Body of pancreas (tissue), 4 donors: ENCODE measurements around the gene DNAJB1. TPM values are rescaled to one million over a fixed set of nuclear protein-coding genes. Genes with fewer than 3 reads are reported as not detected.

Experiments used
- ATAC-seq: fragments of 150-250 bp; one replicate; pipeline ENCODE4 v1.9.1; 2016
- DNase-seq, 4 donors: peaks; one replicate each; pipeline ENCODE4 v3.0.0-alpha.2; 2019
- H3K27ac ChIP-seq, 4 donors: fragments of 200-600 bp; sonication (generic); 1 replicate in 3 of 4; 2 replicates in 1 of 4; pipeline versions ENCODE4 v1.5.1 to v1.6.1; 2016 to 2019; ENCODE audit warnings: mild to moderate bottlenecking in 1 of 4, mixed read lengths in 1 of 4, moderate library complexity in 1 of 4
- H3K27me3 ChIP-seq, 2 donors: fragments of 200-600 bp; sonication (generic); one replicate each; pipeline ENCODE4 v1.6.0; 2016; ENCODE audit warnings: mild to moderate bottlenecking in 1 of 2
- H3K36me3 ChIP-seq, 2 donors: fragments of 200-600 bp; sonication (generic); replicated peaks in 1 of 2; 2 replicates each; pipeline ENCODE4 v1.5.1; 2016; ENCODE audit warnings: low read depth in 2 of 2; ENCODE audit not compliant: insufficient read depth in 1 of 2
- H3K4me1 ChIP-seq: fragments of 200-600 bp; sonication (generic); one replicate; pipeline ENCODE4 v1.6.0; 2016
- H3K4me3 ChIP-seq, 2 donors: fragments of 200-600 bp; sonication (generic); 1 replicate in 1 of 2; 2 replicates in 1 of 2; pipeline ENCODE4 v1.5.1; 2016 to 2019
- H3K9me3 ChIP-seq, 3 donors: fragments of 200-600 bp; sonication (generic); 1 replicate in 2 of 3; 2 replicates in 1 of 3; pipeline ENCODE4 v1.5.1; 2016
- POLR2A ChIP-seq, 3 donors: fragments of 450-650 bp; IDR thresholded peaks; one replicate each; pipeline ENCODE4 v1.6.1; 2016; ENCODE audit warnings: antibody characterized with exemption in 3 of 3, mild to moderate bottlenecking in 2 of 3
- WGBS, 2 donors: methylation state at CpG; one replicate each; pipeline ENCODE4 v1.1.5; 2017; 5-methylcytosine and 5-hydroxymethylcytosine counted together
- intact Hi-C: fragments of 100-400 bp; cut with DNase I; formaldehyde crosslinking; loops from one replicate; pipeline ENCODE4 v1.15.1; 2023
- microRNA counts, 2 donors: library from miRNA; unstranded; fragments of <30 nt; microRNA quantifications; one replicate each; lab custom pipeline; 2017
- microRNA-seq, 2 donors: library from miRNA; unstranded; fragments of <30 nt; microRNA quantifications; one replicate each; pipeline ENCODE4, GENCODE V29; 2016; ENCODE audit warnings: borderline number of aligned reads in 2 of 2, borderline replicate concordance in 2 of 2
- small RNA-seq: library from RNA; depleted of rRNA; stranded (forward); fragments of <200 nt; gene quantifications from one replicate; pipeline ENCODE3, GENCODE V24; 2016
- total RNA-seq, 2 donors: library from RNA; depleted of rRNA; stranded (reverse); fragments of >200 nt; gene quantifications; one replicate each; pipeline ENCODE4 v1.1.0, GENCODE V29; 2016
- TF ChIP-seq, protein P1 (sequence below), 7 experiments: fragments of 450-650 bp in 4 of 7; fragments of 200-600 bp in 3 of 7; sonication (generic) in 3 of 7; IDR thresholded peaks; one replicate each; pipeline ENCODE4 v1.5.1; 2016 to 2019; ENCODE audit warnings: antibody characterized with exemption in 7 of 7

Gene DNAJB1
- total RNA-seq, 2 donors from 2014 or later: 24.4 to 33.2 TPM

DNA sequence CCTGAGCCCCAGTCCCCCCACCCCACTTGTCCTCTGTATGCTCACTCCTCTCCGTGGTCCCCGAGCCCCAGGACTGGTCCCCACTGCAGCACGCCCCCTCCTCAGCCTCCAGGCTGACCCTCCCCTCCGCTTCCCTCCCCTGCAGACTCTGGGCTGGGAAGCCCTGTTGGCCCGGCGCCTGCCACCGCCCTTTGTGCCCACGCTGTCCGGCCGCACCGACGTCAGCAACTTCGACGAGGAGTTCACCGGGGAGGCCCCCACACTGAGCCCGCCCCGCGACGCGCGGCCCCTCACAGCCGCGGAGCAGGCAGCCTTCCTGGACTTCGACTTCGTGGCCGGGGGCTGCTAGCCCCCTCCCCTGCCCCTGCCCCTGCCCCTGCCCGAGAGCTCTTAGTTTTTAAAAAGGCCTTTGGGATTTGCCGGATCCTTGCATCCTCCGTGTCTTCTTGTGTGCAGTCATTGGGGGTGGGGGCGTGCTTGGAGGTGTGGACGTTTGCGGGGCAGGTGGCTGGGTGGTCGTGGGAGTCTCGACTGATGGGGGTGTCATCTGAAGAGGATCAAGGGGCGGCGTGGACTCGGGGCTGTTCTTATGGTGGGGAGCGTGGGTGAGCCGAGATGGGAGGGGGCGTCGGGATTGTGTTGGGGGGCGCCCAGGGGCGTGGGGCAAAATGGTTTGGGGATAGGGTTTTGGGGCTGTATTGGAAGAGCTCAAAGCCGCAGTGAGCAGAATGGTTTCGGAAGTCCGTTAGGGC is 46.6 kb downstream of the DNAJB1 start:
- TF ChIP-seq, protein P1, sequence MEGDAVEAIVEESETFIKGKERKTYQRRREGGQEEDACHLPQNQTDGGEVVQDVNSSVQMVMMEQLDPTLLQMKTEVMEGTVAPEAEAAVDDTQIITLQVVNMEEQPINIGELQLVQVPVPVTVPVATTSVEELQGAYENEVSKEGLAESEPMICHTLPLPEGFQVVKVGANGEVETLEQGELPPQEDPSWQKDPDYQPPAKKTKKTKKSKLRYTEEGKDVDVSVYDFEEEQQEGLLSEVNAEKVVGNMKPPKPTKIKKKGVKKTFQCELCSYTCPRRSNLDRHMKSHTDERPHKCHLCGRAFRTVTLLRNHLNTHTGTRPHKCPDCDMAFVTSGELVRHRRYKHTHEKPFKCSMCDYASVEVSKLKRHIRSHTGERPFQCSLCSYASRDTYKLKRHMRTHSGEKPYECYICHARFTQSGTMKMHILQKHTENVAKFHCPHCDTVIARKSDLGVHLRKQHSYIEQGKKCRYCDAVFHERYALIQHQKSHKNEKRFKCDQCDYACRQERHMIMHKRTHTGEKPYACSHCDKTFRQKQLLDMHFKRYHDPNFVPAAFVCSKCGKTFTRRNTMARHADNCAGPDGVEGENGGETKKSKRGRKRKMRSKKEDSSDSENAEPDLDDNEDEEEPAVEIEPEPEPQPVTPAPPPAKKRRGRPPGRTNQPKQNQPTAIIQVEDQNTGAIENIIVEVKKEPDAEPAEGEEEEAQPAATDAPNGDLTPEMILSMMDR (IDR thresholded peaks at IDR 0.05): no peak
- no peak for TF ChIP-seq POLR2A (IDR thresholded peaks at IDR 0.05)
- Histone ChIP-seq H3K4me3 (no peak overlapping the region), H3K36me3 (peaks cover 0 to 8% of the 10 kb centered on the region in 2 donors), H3K27me3 (peaks cover 0 to 15% of the 10 kb centered on the region in 2 donors), H3K4me1 (peaks cover 39% of the 10 kb centered on the region), H3K9me3 (no peaks in the 10 kb centered on the region), H3K27ac (no peak overlapping the region)
- DNase-seq (no peak), ATAC-seq (no peak)
- intact Hi-C loops: no loop called here
- 73 to 82% methylated on average over 33 to 43 of the region's 46 CpGs for WGBS, 2 donors

DNA sequence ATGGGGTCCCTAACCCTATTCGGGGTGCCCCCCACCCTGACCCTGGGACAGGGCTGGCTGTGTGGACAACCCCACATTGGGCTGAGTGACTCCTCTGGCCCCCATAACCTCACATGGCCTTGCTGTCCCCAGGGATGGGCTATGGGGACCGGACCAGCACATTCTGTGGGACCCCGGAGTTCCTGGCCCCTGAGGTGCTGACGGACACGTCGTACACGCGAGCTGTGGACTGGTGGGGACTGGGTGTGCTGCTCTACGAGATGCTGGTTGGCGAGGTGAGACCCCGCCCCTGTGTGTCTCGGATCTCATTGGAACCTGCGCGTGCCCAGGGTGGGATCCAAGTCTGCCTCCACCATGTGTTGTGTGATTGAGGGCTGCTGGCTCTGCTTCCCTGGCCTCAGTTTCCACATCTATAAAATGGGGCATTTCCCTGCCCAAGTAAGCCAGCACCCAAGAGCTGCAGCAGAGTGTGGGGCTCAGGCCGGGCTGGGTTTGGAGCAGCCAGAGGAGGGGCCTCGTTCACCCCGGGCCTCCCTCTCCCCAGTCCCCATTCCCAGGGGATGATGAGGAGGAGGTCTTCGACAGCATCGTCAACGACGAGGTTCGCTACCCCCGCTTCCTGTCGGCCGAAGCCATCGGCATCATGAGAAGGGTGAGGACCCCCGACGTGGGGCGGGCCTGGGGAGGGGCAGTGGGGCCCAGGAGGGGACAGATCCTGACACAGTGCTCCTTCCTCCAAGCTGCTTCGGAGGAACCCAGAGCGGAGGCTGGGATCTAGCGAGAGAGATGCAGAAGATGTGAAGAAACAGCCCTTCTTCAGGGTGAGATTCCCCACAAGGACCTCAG is 47.9 kb downstream of the DNAJB1 start:
- H3K27ac ChIP-seq: no peak overlapping the region
- WGBS, 2 donors: 87 to 89% methylated on average over 7 to 32 of the region's 32 CpGs
- DNase-seq: no peak
- TF ChIP-seq POLR2A (IDR thresholded peaks at IDR 0.05): no peak
- TF ChIP-seq, protein P1 (IDR thresholded peaks at IDR 0.05): no peak
- H3K4me3 ChIP-seq: no peak overlapping the region
- peaks cover 0 to 10% of the 10 kb centered on the region in 2 donors for H3K36me3 ChIP-seq
- peaks cover 33% of the 10 kb centered on the region for H3K4me1 ChIP-seq
- intact Hi-C loops: no loop called here
- ATAC-seq: no peak
- H3K9me3 ChIP-seq: no peaks in the 10 kb centered on the region
- peaks cover 0 to 15% of the 10 kb centered on the region in 2 donors for H3K27me3 ChIP-seq

DNA sequence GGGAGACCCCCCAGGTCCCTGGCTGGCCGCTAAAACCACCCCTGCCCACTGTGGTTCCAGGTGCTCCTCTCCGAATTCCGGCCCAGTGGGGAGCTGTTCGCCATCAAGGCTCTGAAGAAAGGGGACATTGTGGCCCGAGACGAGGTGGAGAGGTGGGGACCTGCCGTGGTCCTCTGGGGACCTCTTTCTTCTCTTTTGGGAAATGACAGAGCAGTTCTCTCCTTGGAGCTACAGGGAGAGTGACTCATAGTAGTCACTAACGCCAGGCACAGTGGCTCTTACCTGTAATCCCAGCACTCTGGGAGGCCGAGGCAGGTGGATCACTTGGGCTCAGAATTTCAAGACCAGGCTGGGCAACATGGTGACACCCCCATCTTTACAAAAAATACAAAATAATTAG is 50.4 kb downstream of the DNAJB1 start:
- TF ChIP-seq, protein P1 (IDR thresholded peaks at IDR 0.05): no peak
- TF ChIP-seq POLR2A (IDR thresholded peaks at IDR 0.05): no peak
- Histone ChIP-seq H3K27me3 (peaks cover 0 to 5% of the 10 kb centered on the region in 2 donors), H3K36me3 (peaks cover 0 to 25% of the 10 kb centered on the region in 2 donors), H3K27ac (no peak overlapping the region), H3K4me3 (no peak overlapping the region), H3K9me3 (no peaks in the 10 kb centered on the region), H3K4me1 (peaks cover 12% of the 10 kb centered on the region)
- ATAC-seq (no peak), DNase-seq (no peak)
- intact Hi-C loops: no loop called here
- 81 to 87% methylated on average over 5 to 9 of the region's 9 CpGs for WGBS, 2 donors

- H3K27me3 ChIP-seq: peaks cover 0 to under 1% of the 10 kb centered on the region in 2 donors
- DNase-seq: no peak
- peaks cover 0 to 27% of the 10 kb centered on the region in 2 donors for H3K36me3 ChIP-seq
- H3K4me1 ChIP-seq: peaks cover 8% of the 10 kb centered on the region
- no peak for TF ChIP-seq POLR2A (IDR thresholded peaks at IDR 0.05)
- TF ChIP-seq, protein P1 (IDR thresholded peaks at IDR 0.05): no peak
- H3K4me3 ChIP-seq: no peak overlapping the region
- WGBS, 2 donors: 85 to 89% methylated on average over 12 of the region's 12 CpGs
- intact Hi-C loops: no loop called here
- no peaks in the 10 kb centered on the region for H3K9me3 ChIP-seq
- ATAC-seq: no peak
- H3K27ac ChIP-seq: no peak overlapping the region
Observed at GRCh38 chr19:14467391-14467790, 50.8 kb downstream of the DNAJB1 start.

MicroRNAs encoded within 50 kb of the gene (microRNA counts, 767-probe panel; counts per million panel counts)
- microRNA hsa-miR-639 (lab: Ali Mortazavi, UCI): 0 to 736 counts per million in 2 donors

Small RNAs within 50 kb of the gene (microRNA-seq; reads per million reads assigned to microRNA genes)
- 0 to 2.7 reads per million in 2 donors for gene MIR639

Small RNAs within 50 kb of the gene (small RNA-seq; reads per million reads assigned to genes)
- gene SNRPGP15: not detected

Other genes starting within 250 kb of the DNAJB1 start
- 10 to 100 TPM; 11.5 to 24.6 TPM for gene ADGRE5, start 137.0 kb downstream of the DNAJB1 start, total RNA-seq
- 10 to 100 TPM; 32.4 to 86.7 TPM for gene DDX39A, start 99.1 kb downstream of the DNAJB1 start, total RNA-seq
- 10 to 100 TPM; 82.5 to 83.4 TPM for gene PKN1, start 85.1 kb downstream of the DNAJB1 start, total RNA-seq
- 1 to 10 TPM in 1 of 2 donors, not detected in 1; 3.6 TPM for gene PTGER1, start 43.0 kb downstream of the DNAJB1 start, total RNA-seq
- gene GIPC1, start 22.3 kb downstream of the DNAJB1 start, total RNA-seq: 100 to 1,000 TPM in 1 of 2 donors, 10 to 100 TPM in 1; 34.5 to 120 TPM
- gene TECR, start 11.2 kb upstream of the DNAJB1 start, total RNA-seq: 10 to 100 TPM; 26.2 to 28.7 TPM
- 100 to 1,000 TPM; 121 to 206 TPM for gene NDUFB7, start 53.7 kb upstream of the DNAJB1 start, total RNA-seq
- not detected for gene CLEC17A, start 64.7 kb upstream of the DNAJB1 start, total RNA-seq
- not detected for gene ADGRE3, start 156.4 kb upstream of the DNAJB1 start, total RNA-seq
- 10 to 100 TPM; 14.2 to 18.2 TPM for gene ZNF333, start 171.7 kb upstream of the DNAJB1 start, total RNA-seq